Hepatocyte (in vitro differentiated cells): ENCODE measurements around the gene ALPI.

Source experiments
- EZH2 ChIP-seq: fragments of 200-600 bp; sonication (generic); IDR thresholded peaks from 2 replicates; pipeline ENCODE4 v1.6.1; 2016; ENCODE audit warnings: antibody characterized with exemption, mild to moderate bottlenecking, borderline replicate concordance
- EZH2phosphoT487 ChIP-seq: fragments of 200-600 bp; sonication (generic); IDR thresholded peaks from one replicate; pipeline ENCODE4 v1.6.1; 2018; ENCODE audit warnings: antibody characterized with exemption, mild to moderate bottlenecking, low read depth, moderate library complexity; ENCODE audit not compliant: unreplicated experiment, severe bottlenecking
- TF ChIP-seq, protein P1 (sequence below): fragments of 200-600 bp; sonication (generic); IDR thresholded peaks from 2 replicates; pipeline ENCODE4 v1.5.1; 2016; ENCODE audit warnings: antibody characterized with exemption, mild to moderate bottlenecking; ENCODE audit not compliant: poor library complexity

DNA sequence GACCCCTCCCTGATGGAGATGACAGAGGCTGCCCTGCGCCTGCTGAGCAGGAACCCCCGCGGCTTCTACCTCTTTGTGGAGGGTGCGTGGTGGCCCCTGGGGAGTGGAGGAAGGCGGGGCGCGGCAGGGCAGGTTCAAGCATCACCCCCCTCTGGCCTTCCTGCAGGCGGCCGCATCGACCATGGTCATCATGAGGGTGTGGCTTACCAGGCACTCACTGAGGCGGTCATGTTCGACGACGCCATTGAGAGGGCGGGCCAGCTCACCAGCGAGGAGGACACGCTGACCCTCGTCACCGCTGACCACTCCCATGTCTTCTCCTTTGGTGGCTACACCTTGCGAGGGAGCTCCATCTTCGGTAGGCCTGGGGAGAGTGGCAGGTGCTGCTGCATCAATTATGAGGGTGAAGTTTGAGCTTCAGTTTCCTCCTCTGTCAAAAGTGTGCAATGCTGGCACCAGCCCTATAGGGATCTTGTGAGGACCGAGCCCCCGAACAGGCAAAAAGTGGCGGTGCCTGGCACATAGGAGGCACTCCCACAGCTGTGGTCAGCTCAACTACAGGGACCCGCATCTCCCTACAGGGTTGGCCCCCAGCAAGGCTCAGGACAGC lies 2.2 kb downstream of the ALPI start:
- TF ChIP-seq EZH2 (no peak), EZH2phosphoT487 (no peak)
- TF ChIP-seq, protein P1, sequence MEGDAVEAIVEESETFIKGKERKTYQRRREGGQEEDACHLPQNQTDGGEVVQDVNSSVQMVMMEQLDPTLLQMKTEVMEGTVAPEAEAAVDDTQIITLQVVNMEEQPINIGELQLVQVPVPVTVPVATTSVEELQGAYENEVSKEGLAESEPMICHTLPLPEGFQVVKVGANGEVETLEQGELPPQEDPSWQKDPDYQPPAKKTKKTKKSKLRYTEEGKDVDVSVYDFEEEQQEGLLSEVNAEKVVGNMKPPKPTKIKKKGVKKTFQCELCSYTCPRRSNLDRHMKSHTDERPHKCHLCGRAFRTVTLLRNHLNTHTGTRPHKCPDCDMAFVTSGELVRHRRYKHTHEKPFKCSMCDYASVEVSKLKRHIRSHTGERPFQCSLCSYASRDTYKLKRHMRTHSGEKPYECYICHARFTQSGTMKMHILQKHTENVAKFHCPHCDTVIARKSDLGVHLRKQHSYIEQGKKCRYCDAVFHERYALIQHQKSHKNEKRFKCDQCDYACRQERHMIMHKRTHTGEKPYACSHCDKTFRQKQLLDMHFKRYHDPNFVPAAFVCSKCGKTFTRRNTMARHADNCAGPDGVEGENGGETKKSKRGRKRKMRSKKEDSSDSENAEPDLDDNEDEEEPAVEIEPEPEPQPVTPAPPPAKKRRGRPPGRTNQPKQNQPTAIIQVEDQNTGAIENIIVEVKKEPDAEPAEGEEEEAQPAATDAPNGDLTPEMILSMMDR, result no peak
